WERI-Rb-1 (cell line): Measurements from ENCODE around the gene ABCA7.

Experiments
- DNase-seq: peaks from one replicate; pipeline ENCODE4 v3.0.0-alpha.2; 2020
- H3K27ac ChIP-seq: fragments of 250-450 bp; sonication (Bioruptor Pico); 2 replicates; pipeline ENCODE4 v1.5.1; 2020; ENCODE audit warnings: mild to moderate bottlenecking, moderate library complexity
- H3K27me3 ChIP-seq: fragments of 250-450 bp; sonication (Bioruptor Pico); 2 replicates; pipeline ENCODE4 v1.5.1; 2021; ENCODE audit warnings: mild to moderate bottlenecking, low read depth, moderate library complexity; ENCODE audit not compliant: insufficient read depth, severe bottlenecking
- H3K36me3 ChIP-seq: fragments of 250-450 bp; sonication (Bioruptor Pico); 2 replicates; pipeline ENCODE4 v1.5.1; 2020; ENCODE audit warnings: mild to moderate bottlenecking, moderate library complexity
- H3K4me3 ChIP-seq: 2 replicates; pipeline ENCODE4 v1.5.1; 2011; ENCODE audit warnings: low read depth, mild to moderate bottlenecking, control low read depth, low read length
- H3K9me3 ChIP-seq: fragments of 250-450 bp; sonication (Bioruptor Pico); 2 replicates; pipeline ENCODE4 v1.5.1; 2021; ENCODE audit warnings: mild to moderate bottlenecking, moderate library complexity; ENCODE audit not compliant: severe bottlenecking
- TF ChIP-seq, protein P1 (sequence below): IDR thresholded peaks from 2 replicates; pipeline ENCODE4 v1.5.1; 2011; ENCODE audit warnings: low read depth, mild to moderate bottlenecking, control low read depth, inconsistent platforms, low read length

Gene ABCA7

DNA sequence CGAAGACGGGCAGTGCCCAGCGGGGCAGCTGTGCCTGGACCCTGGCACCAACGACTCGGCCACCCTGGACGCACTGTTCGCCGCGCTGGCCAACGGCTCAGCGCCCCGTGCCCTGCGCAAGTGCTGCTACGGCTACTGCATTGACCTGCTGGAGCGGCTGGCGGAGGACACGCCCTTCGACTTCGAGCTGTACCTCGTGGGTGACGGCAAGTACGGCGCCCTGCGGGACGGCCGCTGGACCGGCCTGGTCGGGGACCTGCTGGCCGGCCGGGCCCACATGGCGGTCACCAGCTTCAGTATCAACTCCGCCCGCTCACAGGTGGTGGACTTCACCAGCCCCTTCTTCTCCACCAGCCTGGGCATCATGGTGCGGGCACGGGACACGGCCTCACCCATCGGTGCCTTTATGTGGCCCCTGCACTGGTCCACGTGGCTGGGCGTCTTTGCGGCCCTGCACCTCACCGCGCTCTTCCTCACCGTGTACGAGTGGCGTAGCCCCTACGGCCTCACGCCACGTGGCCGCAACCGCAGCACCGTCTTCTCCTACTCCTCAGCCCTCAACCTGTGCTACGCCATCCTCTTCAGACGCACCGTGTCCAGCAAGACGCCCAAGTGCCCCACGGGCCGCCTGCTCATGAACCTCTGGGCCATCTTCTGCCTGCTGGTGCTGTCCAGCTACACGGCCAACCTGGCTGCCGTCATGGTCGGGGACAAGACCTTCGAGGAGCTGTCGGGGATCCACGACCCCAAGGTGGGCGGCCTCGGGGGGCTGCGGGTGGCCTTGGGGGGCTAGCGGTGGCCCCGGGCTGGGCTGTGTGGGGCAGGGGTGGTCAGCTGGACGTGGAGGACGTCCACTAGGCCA is 34.9 kb upstream of the ABCA7 start:
- Histone ChIP-seq H3K36me3 (peaks cover 7% of the 10 kb centered on the region), H3K9me3 (peaks cover 2% of the 10 kb centered on the region), H3K4me3 (no peak overlapping the region), H3K27ac (no peak overlapping the region), H3K27me3 (peaks cover 26% of the 10 kb centered on the region)
- TF ChIP-seq, protein P1, sequence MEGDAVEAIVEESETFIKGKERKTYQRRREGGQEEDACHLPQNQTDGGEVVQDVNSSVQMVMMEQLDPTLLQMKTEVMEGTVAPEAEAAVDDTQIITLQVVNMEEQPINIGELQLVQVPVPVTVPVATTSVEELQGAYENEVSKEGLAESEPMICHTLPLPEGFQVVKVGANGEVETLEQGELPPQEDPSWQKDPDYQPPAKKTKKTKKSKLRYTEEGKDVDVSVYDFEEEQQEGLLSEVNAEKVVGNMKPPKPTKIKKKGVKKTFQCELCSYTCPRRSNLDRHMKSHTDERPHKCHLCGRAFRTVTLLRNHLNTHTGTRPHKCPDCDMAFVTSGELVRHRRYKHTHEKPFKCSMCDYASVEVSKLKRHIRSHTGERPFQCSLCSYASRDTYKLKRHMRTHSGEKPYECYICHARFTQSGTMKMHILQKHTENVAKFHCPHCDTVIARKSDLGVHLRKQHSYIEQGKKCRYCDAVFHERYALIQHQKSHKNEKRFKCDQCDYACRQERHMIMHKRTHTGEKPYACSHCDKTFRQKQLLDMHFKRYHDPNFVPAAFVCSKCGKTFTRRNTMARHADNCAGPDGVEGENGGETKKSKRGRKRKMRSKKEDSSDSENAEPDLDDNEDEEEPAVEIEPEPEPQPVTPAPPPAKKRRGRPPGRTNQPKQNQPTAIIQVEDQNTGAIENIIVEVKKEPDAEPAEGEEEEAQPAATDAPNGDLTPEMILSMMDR = no peak
- no peak for DNase-seq

- no peak overlapping the region for H3K27ac ChIP-seq
- no peak for DNase-seq
- H3K36me3 ChIP-seq = peaks cover 19% of the 10 kb centered on the region
- no peak overlapping the region for H3K4me3 ChIP-seq
- TF ChIP-seq, protein P1 = no peak
- peaks cover 2% of the 10 kb centered on the region for H3K9me3 ChIP-seq
- peaks cover 11% of the 10 kb centered on the region for H3K27me3 ChIP-seq
Observed at GRCh38 chr19:1006711-1007398, 33.1 kb upstream of the ABCA7 start.

- H3K9me3 ChIP-seq = peaks cover 2% of the 10 kb centered on the region
- H3K27me3 ChIP-seq = peaks cover 8% of the 10 kb centered on the region
- peaks cover 26% of the 10 kb centered on the region for H3K36me3 ChIP-seq
- H3K27ac ChIP-seq = no peak overlapping the region
- H3K4me3 ChIP-seq = no peak overlapping the region
- DNase-seq = no peak
- TF ChIP-seq, protein P1 = no peak
Observed at GRCh38 chr19:1007399-1008251, 32.3 kb upstream of the ABCA7 start.

GRCh38 chr19:1008268-1009040 is 31.5 kb upstream of the ABCA7 start:
- TF ChIP-seq, protein P1 = no peak

More at GRCh38 chr19:1008268-1009040, 31.5 kb upstream of the ABCA7 start:
- Histone ChIP-seq H3K9me3 (peaks cover 2% of the 10 kb centered on the region), H3K36me3 (peaks cover 33% of the 10 kb centered on the region), H3K27me3 (peaks cover 6% of the 10 kb centered on the region), H3K27ac (no peak overlapping the region), H3K4me3 (no peak overlapping the region)
- DNase-seq = no peak
